ENCODE measurements around the gene LNX2.

LNX2 gene

DNA sequence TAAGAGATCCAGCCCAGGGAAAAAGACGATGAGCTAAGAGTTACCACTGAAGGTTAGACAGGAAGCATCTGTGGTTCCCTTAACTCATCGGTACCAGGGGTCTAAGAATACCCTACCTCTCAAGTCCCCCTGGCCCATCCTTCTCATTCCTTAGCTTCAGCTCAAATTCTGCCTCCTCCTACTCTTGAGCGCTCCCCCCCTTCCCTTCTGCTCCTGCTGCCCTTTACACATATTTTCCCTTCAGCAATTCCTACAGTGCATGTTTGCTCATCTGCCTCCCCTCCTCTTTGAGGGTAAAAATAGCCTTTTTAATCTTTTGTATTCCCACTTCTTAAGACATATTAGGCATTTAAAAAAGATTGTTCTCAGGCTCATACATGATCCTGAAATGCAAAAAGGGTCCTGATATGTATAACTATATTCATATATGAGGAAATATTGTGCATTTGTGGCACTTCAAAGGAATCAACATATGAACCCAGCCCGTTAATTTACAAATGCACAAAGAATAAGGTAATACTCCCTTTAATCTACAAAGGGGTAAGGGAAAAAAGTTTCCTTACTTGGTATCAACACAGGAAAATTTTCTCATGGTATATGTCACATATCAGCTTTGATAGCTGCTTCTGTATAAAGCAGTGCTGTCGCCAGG is 33.1 kb downstream of the LNX2 start:
- Histone ChIP-seq H3K9me3 (ENCODE audit: control insufficient read depth, low read length) (no peaks in the 10 kb centered on the region), H2AFZ (no peak overlapping the region), H3K4me3 (ENCODE audit: low read depth, low read length) (no peak overlapping the region), H3K27ac (no peak overlapping the region), H3K36me3 (ENCODE audit: control insufficient read depth, insufficient read depth, low read length) (no peaks in the 10 kb centered on the region), H3K4me1 (no peaks in the 10 kb centered on the region), H3K9ac (no peak overlapping the region), H3K4me2 (ENCODE audit: low read length) (no peak overlapping the region), H3K79me2 (no peaks in the 10 kb centered on the region), H3K27me3 (ENCODE audit: control insufficient read depth, insufficient read depth, low read length) (no peaks in the 10 kb centered on the region)
- TF ChIP-seq, protein P1, sequence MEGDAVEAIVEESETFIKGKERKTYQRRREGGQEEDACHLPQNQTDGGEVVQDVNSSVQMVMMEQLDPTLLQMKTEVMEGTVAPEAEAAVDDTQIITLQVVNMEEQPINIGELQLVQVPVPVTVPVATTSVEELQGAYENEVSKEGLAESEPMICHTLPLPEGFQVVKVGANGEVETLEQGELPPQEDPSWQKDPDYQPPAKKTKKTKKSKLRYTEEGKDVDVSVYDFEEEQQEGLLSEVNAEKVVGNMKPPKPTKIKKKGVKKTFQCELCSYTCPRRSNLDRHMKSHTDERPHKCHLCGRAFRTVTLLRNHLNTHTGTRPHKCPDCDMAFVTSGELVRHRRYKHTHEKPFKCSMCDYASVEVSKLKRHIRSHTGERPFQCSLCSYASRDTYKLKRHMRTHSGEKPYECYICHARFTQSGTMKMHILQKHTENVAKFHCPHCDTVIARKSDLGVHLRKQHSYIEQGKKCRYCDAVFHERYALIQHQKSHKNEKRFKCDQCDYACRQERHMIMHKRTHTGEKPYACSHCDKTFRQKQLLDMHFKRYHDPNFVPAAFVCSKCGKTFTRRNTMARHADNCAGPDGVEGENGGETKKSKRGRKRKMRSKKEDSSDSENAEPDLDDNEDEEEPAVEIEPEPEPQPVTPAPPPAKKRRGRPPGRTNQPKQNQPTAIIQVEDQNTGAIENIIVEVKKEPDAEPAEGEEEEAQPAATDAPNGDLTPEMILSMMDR (IDR thresholded peaks at IDR 0.05), result no peak

DNA sequence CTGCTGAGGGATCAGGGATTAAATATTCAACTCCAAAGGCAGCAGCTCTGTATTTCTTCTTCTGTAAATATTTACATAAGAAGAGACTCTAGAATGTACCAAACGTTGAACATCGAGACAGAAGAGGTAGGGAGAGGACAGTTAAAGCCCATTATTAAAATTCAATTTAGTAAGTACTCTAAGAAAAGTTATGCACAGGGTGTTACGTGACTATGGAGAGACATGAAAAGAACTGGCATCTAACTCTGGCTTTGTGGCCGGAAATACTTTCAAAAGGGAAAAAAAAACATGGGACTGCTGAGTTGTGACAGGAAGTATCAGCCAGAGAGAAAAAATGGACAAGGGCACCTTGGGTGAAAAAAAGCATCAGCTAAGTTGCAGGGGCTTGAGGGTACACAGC is 36.7 kb downstream of the LNX2 start:
- TF ChIP-seq, protein P1 (IDR thresholded peaks at IDR 0.05), result no peak
- Histone ChIP-seq H2AFZ (no peak overlapping the region), H3K27ac (no peak overlapping the region), H3K4me2 (ENCODE audit: low read length) (no peak overlapping the region), H3K9ac (no peak overlapping the region), H3K36me3 (ENCODE audit: control insufficient read depth, insufficient read depth, low read length) (no peaks in the 10 kb centered on the region), H3K27me3 (ENCODE audit: control insufficient read depth, insufficient read depth, low read length) (no peaks in the 10 kb centered on the region), H3K79me2 (no peaks in the 10 kb centered on the region), H3K4me1 (no peaks in the 10 kb centered on the region), H3K4me3 (ENCODE audit: low read depth, low read length) (no peak overlapping the region), H3K9me3 (ENCODE audit: control insufficient read depth, low read length) (no peaks in the 10 kb centered on the region)

DNA sequence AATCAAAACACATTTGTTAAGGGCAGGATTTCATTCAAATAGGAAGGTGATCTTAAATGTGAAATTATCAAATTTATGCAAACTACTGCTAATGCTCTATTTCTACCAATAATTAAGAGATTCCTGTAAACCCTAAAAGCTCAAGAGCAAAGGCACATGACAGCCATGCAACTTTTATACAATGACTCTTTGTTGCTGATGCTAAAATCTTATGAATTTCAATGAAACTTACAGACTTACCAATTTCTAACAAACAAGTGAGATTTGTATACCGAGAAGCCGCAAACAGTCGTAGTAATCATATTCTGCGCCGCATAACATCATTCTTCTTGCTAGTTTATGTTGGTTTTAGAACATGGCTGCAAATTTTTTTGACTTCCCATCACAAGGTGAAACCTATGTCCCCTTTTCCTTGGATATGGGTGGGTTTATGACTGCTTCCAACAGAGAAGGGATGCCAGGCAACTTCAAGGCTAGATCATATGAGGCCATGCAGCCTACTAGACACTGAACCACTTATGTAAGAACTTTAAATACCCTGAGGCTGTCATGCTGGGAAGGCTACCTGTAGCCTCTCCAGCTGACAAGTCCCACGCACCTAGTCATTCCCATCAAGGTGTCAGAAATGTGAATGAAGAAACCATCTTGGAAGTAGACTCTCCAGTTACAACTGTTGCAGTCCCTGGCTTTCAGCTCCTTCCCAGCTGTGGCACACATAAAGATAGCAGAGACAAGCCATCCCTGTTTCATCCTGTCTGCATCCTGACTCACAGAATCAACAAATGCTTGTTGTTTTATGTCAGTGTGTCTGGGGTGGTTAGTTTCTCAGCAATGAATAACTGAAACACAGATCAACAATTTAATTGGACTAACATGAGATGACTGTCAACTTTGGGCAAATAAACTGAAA is 42.0 kb downstream of the LNX2 start:
- TF ChIP-seq, protein P1 (IDR thresholded peaks at IDR 0.05), result no peak
- no peaks in the 10 kb centered on the region for H3K4me1 ChIP-seq
- H3K27ac ChIP-seq, result no peak overlapping the region
- no peak overlapping the region for H2AFZ ChIP-seq
- H3K4me2 ChIP-seq (ENCODE audit: low read length), result no peak overlapping the region
- H3K79me2 ChIP-seq, result no peaks in the 10 kb centered on the region
- H3K27me3 ChIP-seq (ENCODE audit: control insufficient read depth, insufficient read depth, low read length), result no peaks in the 10 kb centered on the region
- no peaks in the 10 kb centered on the region for H3K9me3 ChIP-seq (ENCODE audit: control insufficient read depth, low read length)
- H3K4me3 ChIP-seq (ENCODE audit: low read depth, low read length), result no peak overlapping the region
- H3K36me3 ChIP-seq (ENCODE audit: control insufficient read depth, insufficient read depth, low read length), result no peaks in the 10 kb centered on the region
- H3K9ac ChIP-seq, result no peak overlapping the region

GRCh38 chr13:27574661-27575060 is 45.7 kb downstream of the LNX2 start:
- Histone ChIP-seq H3K4me1 (no peaks in the 10 kb centered on the region), H3K4me3 (ENCODE audit: low read depth, low read length) (no peak overlapping the region), H3K27ac (no peak overlapping the region), H3K79me2 (no peaks in the 10 kb centered on the region), H2AFZ (no peak overlapping the region), H3K36me3 (ENCODE audit: control insufficient read depth, insufficient read depth, low read length) (no peaks in the 10 kb centered on the region), H3K4me2 (ENCODE audit: low read length) (no peak overlapping the region), H3K9me3 (ENCODE audit: control insufficient read depth, low read length) (no peaks in the 10 kb centered on the region), H3K9ac (no peak overlapping the region), H3K27me3 (ENCODE audit: control insufficient read depth, insufficient read depth, low read length) (no peaks in the 10 kb centered on the region)
- TF ChIP-seq, protein P1 (IDR thresholded peaks at IDR 0.05), result no peak
